GM23338 (cell line): ENCODE measurements around the gene ANKRD6. TPM values are rescaled to one million over a fixed set of nuclear protein-coding genes. Genes with fewer than 3 reads are reported as not detected.

ENCODE experiments used
- ATAC-seq: fragments of 200-7000 bp; cut with Tn5 transposase; 3 replicates; pipeline ENCODE4 v1.9.1; 2020
- DNase-seq: peaks from one replicate; pipeline ENCODE4 v3.0.0-alpha.2; 2015; ENCODE audit warnings: low spot score
- H2AFZ ChIP-seq: fragments of 200-600 bp; sonication (generic); 2 replicates; pipeline ENCODE4 v1.8.0; 2016; ENCODE audit warnings: antibody characterized with exemption, mild to moderate bottlenecking, moderate library complexity
- H3F3A ChIP-seq: fragments of 200-600 bp; sonication (generic); replicated peaks from 2 replicates; pipeline ENCODE4 v1.8.0; 2017; ENCODE audit warnings: antibody characterized with exemption, mixed run types, low read depth
- H3K27ac ChIP-seq: fragments of 200-600 bp; sonication (generic); 2 replicates; pipeline ENCODE4 v1.6.1; 2016; ENCODE audit warnings: low read depth
- H3K27me3 ChIP-seq: fragments of 200-600 bp; sonication (generic); 2 replicates; pipeline ENCODE4 v1.8.0; 2016; ENCODE audit warnings: mild to moderate bottlenecking, mixed run types, moderate library complexity; ENCODE audit not compliant: insufficient read depth
- H3K36me3 ChIP-seq: fragments of 200-600 bp; sonication (generic); 2 replicates; pipeline ENCODE4 v1.8.0; 2016; ENCODE audit warnings: mild to moderate bottlenecking; ENCODE audit not compliant: insufficient read depth
- H3K4me1 ChIP-seq: fragments of 200-600 bp; sonication (generic); 2 replicates; pipeline ENCODE4 v1.8.0; 2016; ENCODE audit warnings: mild to moderate bottlenecking, moderate library complexity; ENCODE audit not compliant: insufficient read depth
- H3K4me2 ChIP-seq: fragments of 200-600 bp; sonication (generic); 2 replicates; pipeline ENCODE4 v1.7.1; 2017; ENCODE audit warnings: mixed run types
- H3K4me3 ChIP-seq: fragments of 200-600 bp; sonication (generic); 2 replicates; pipeline ENCODE4 v1.6.1; 2016; ENCODE audit warnings: mixed run types
- H3K79me2 ChIP-seq: fragments of 200-600 bp; sonication (generic); replicated peaks from 2 replicates; pipeline ENCODE4 v1.8.0; 2017; ENCODE audit warnings: mild to moderate bottlenecking; ENCODE audit not compliant: insufficient read depth
- H3K9me2 ChIP-seq: fragments of 200-600 bp; sonication (generic); 2 replicates; pipeline ENCODE4 v1.8.0; 2017; ENCODE audit not compliant: insufficient read depth
- H4K20me1 ChIP-seq: fragments of 200-600 bp; sonication (generic); replicated peaks from 2 replicates; pipeline ENCODE4 v1.8.0; 2017; ENCODE audit warnings: mild to moderate bottlenecking; ENCODE audit not compliant: insufficient read depth
- H3K27ac Mint-ChIP-seq: 2 replicates; pipeline ENCODE4 v1.8.0; 2020; ENCODE audit warnings: inconsistent platforms, mild to moderate bottlenecking, moderate library complexity, mixed read lengths
- H3K27me3 Mint-ChIP-seq: 3 replicates; pipeline ENCODE4 v1.8.0; 2022; ENCODE audit warnings: low read depth, mild to moderate bottlenecking, moderate library complexity, mixed read lengths, inconsistent platforms; ENCODE audit not compliant: insufficient read depth, poor library complexity
- H3K36me3 Mint-ChIP-seq: 3 replicates; pipeline ENCODE4 v1.8.0; 2021; ENCODE audit warnings: low read depth, mild to moderate bottlenecking, inconsistent platforms, moderate library complexity, mixed read lengths
- H3K4me1 Mint-ChIP-seq: 3 replicates; pipeline ENCODE4 v1.8.0; 2020; ENCODE audit warnings: mild to moderate bottlenecking, inconsistent platforms, mixed read lengths
- H3K4me3 Mint-ChIP-seq: 3 replicates; pipeline ENCODE4 v1.8.0; 2021; ENCODE audit warnings: moderate library complexity, mild to moderate bottlenecking, inconsistent platforms, mixed read lengths
- H3K9me3 Mint-ChIP-seq: 3 replicates; pipeline ENCODE4 v1.8.0; 2020; ENCODE audit warnings: moderate library complexity, mild to moderate bottlenecking, inconsistent platforms, mixed read lengths
- CREB1 ChIP-seq: fragments of 250-450 bp; sonication (Bioruptor Pico); IDR thresholded peaks from 2 replicates; pipeline ENCODE4 v1.5.0; 2020; ENCODE audit warnings: low read depth, mild to moderate bottlenecking, moderate library complexity
- EZH2 ChIP-seq: fragments of 200-600 bp; sonication (generic); IDR thresholded peaks from one replicate; pipeline ENCODE4 v1.8.0; 2017; ENCODE audit warnings: antibody characterized with exemption, mild to moderate bottlenecking, low read depth; ENCODE audit not compliant: unreplicated experiment
- EZH2phosphoT487 ChIP-seq: fragments of 200-600 bp; sonication (generic); IDR thresholded peaks from one replicate; pipeline ENCODE4 v1.8.1; 2018; ENCODE audit warnings: antibody characterized with exemption; ENCODE audit not compliant: unreplicated experiment
- JUNB ChIP-seq: IDR thresholded peaks from one replicate; pipeline ENCODE4 v1.6.1; 2016; ENCODE audit warnings: antibody characterized with exemption; ENCODE audit not compliant: unreplicated experiment
- NANOG ChIP-seq: IDR thresholded peaks from 2 replicates; pipeline ENCODE4 v1.6.1; 2016; ENCODE audit warnings: antibody characterized with exemption, borderline replicate concordance
- POLR2AphosphoS5 ChIP-seq: IDR thresholded peaks from 2 replicates; pipeline ENCODE4 v1.6.1; 2016; ENCODE audit warnings: antibody characterized with exemption, low read depth
- STAT1 ChIP-seq: IDR thresholded peaks from one replicate; pipeline ENCODE4 v1.6.1; 2016; ENCODE audit warnings: antibody characterized with exemption; ENCODE audit not compliant: unreplicated experiment
- ZNF114 ChIP-seq: fragments of 250-450 bp; sonication (Bioruptor Pico); IDR thresholded peaks from 2 replicates; pipeline ENCODE4 v1.5.0; 2020; ENCODE audit warnings: mild to moderate bottlenecking, moderate library complexity
- ZNF331 ChIP-seq: fragments of 250-450 bp; sonication (Bioruptor Pico); IDR thresholded peaks from 2 replicates; pipeline ENCODE4 v1.5.0; 2020; ENCODE audit warnings: low read depth, mild to moderate bottlenecking, moderate library complexity
- polyA plus RNA-seq: library from polyadenylated mRNA; unstranded; fragments of >200 nt; fragmentation: Nextera tagmentation; extraction: Ambion mirVana; gene quantifications from 2 replicates; pipeline ENCODE4 v1.2.1, GENCODE V29; 2016
- total RNA-seq: library from RNA; depleted of rRNA; stranded (reverse); fragments of >200 nt; shearing (Covaris generic); gene quantifications from 2 replicates; pipeline ENCODE4 v1.2.3, GENCODE V29; 2014
- TF ChIP-seq, protein P1 (sequence below): IDR thresholded peaks from 2 replicates; pipeline ENCODE4 v1.6.1; 2016; ENCODE audit warnings: antibody characterized with exemption
- TF ChIP-seq, protein P2 (sequence below): fragments of 250-450 bp; sonication (Bioruptor Pico); IDR thresholded peaks from 2 replicates; pipeline ENCODE4 v1.5.0; 2020; ENCODE audit warnings: mild to moderate bottlenecking, moderate library complexity
- TF ChIP-seq, protein P3 (sequence below), 2 experiments: fragments of 200-600 bp in 1 of 2; sonication (generic) in 1 of 2; conservative IDR thresholded peaks; 2 replicates each; pipeline versions ENCODE4 v1.5.1 to v1.6.1; 2016 to 2017; ENCODE audit warnings: antibody characterized with exemption in 2 of 2, low read depth in 2 of 2, mild to moderate bottlenecking in 2 of 2, moderate library complexity in 1 of 2
- TF ChIP-seq, protein P4 (sequence below): IDR thresholded peaks from one replicate; pipeline ENCODE4 v1.6.1; 2018; ENCODE audit warnings: antibody characterized with exemption; ENCODE audit not compliant: unreplicated experiment

Gene ANKRD6
- total and polyA plus RNA-seq, 2 experiments from 2014 or later = 3.2 to 9.2 TPM

DNA sequence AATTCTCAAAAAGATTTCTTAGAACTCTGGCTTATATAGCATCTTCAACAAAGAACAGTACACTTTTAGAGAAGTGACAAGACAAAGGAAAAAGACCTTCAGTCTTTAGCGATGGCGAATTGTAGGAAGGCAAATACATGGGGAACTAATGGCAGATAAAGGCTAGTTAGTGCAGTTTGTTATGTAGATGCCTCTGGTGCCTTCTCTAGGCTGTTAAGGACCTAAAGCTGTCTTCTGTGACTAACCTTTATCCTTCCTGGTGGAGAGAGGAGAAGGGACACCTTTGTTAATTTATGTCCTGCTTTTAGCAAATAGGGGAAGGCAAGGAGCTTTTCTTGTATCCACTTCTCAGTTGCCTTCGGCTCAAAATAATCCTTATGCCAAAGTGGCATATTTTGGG is 7.2 kb downstream of the ANKRD6 start:
- DNase-seq (peak; percentile 33), ATAC-seq (peak; percentile 80)
- no peak overlapping the region for H3K27ac Mint-ChIP-seq
- TF ChIP-seq NANOG (no peak), ZNF114 (CRISPR knock-in tag) (no peak), CREB1 (CRISPR knock-in tag) (no peak), STAT1 (no peak), EZH2phosphoT487 (no peak), ZNF331 (CRISPR knock-in tag) (no peak), JUNB (no peak), POLR2AphosphoS5 (no peak), EZH2 (no peak)
- TF ChIP-seq, protein P1, sequence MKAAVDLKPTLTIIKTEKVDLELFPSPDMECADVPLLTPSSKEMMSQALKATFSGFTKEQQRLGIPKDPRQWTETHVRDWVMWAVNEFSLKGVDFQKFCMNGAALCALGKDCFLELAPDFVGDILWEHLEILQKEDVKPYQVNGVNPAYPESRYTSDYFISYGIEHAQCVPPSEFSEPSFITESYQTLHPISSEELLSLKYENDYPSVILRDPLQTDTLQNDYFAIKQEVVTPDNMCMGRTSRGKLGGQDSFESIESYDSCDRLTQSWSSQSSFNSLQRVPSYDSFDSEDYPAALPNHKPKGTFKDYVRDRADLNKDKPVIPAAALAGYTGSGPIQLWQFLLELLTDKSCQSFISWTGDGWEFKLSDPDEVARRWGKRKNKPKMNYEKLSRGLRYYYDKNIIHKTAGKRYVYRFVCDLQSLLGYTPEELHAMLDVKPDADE = no peak
- TF ChIP-seq, protein P2, sequence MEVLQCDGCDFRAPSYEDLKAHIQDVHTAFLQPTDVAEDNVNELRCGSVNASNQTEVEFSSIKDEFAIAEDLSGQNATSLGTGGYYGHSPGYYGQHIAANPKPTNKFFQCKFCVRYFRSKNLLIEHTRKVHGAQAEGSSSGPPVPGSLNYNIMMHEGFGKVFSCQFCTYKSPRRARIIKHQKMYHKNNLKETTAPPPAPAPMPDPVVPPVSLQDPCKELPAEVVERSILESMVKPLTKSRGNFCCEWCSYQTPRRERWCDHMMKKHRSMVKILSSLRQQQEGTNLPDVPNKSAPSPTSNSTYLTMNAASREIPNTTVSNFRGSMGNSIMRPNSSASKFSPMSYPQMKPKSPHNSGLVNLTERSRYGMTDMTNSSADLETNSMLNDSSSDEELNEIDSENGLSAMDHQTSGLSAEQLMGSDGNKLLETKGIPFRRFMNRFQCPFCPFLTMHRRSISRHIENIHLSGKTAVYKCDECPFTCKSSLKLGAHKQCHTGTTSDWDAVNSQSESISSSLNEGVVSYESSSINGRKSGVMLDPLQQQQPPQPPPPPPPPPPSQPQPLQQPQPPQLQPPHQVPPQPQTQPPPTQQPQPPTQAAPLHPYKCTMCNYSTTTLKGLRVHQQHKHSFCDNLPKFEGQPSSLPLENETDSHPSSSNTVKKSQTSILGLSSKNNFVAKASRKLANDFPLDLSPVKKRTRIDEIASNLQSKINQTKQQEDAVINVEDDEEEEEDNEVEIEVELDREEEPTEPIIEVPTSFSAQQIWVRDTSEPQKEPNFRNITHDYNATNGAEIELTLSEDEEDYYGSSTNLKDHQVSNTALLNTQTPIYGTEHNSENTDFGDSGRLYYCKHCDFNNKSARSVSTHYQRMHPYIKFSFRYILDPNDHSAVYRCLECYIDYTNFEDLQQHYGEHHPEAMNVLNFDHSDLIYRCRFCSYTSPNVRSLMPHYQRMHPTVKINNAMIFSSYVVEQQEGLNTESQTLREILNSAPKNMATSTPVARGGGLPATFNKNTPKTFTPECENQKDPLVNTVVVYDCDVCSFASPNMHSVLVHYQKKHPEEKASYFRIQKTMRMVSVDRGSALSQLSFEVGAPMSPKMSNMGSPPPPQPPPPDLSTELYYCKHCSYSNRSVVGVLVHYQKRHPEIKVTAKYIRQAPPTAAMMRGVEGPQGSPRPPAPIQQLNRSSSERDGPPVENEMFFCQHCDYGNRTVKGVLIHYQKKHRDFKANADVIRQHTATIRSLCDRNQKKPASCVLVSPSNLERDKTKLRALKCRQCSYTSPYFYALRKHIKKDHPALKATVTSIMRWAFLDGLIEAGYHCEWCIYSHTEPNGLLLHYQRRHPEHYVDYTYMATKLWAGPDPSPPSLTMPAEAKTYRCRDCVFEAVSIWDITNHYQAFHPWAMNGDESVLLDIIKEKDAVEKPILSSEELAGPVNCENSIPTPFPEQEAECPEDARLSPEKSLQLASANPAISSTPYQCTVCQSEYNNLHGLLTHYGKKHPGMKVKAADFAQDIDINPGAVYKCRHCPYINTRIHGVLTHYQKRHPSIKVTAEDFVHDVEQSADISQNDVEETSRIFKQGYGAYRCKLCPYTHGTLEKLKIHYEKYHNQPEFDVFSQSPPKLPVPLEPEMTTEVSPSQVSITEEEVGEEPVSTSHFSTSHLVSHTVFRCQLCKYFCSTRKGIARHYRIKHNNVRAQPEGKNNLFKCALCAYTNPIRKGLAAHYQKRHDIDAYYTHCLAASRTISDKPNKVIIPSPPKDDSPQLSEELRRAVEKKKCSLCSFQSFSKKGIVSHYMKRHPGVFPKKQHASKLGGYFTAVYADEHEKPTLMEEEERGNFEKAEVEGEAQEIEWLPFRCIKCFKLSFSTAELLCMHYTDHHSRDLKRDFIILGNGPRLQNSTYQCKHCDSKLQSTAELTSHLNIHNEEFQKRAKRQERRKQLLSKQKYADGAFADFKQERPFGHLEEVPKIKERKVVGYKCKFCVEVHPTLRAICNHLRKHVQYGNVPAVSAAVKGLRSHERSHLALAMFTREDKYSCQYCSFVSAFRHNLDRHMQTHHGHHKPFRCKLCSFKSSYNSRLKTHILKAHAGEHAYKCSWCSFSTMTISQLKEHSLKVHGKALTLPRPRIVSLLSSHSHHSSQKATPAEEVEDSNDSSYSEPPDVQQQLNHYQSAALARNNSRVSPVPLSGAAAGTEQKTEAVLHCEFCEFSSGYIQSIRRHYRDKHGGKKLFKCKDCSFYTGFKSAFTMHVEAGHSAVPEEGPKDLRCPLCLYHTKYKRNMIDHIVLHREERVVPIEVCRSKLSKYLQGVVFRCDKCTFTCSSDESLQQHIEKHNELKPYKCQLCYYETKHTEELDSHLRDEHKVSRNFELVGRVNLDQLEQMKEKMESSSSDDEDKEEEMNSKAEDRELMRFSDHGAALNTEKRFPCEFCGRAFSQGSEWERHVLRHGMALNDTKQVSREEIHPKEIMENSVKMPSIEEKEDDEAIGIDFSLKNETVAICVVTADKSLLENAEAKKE = no peak
- TF ChIP-seq, protein P3, sequence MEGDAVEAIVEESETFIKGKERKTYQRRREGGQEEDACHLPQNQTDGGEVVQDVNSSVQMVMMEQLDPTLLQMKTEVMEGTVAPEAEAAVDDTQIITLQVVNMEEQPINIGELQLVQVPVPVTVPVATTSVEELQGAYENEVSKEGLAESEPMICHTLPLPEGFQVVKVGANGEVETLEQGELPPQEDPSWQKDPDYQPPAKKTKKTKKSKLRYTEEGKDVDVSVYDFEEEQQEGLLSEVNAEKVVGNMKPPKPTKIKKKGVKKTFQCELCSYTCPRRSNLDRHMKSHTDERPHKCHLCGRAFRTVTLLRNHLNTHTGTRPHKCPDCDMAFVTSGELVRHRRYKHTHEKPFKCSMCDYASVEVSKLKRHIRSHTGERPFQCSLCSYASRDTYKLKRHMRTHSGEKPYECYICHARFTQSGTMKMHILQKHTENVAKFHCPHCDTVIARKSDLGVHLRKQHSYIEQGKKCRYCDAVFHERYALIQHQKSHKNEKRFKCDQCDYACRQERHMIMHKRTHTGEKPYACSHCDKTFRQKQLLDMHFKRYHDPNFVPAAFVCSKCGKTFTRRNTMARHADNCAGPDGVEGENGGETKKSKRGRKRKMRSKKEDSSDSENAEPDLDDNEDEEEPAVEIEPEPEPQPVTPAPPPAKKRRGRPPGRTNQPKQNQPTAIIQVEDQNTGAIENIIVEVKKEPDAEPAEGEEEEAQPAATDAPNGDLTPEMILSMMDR (conservative IDR thresholded peaks at IDR 0.05; ENCODE audit: low read depth in 2 of 2) = no peak
- TF ChIP-seq, protein P4, sequence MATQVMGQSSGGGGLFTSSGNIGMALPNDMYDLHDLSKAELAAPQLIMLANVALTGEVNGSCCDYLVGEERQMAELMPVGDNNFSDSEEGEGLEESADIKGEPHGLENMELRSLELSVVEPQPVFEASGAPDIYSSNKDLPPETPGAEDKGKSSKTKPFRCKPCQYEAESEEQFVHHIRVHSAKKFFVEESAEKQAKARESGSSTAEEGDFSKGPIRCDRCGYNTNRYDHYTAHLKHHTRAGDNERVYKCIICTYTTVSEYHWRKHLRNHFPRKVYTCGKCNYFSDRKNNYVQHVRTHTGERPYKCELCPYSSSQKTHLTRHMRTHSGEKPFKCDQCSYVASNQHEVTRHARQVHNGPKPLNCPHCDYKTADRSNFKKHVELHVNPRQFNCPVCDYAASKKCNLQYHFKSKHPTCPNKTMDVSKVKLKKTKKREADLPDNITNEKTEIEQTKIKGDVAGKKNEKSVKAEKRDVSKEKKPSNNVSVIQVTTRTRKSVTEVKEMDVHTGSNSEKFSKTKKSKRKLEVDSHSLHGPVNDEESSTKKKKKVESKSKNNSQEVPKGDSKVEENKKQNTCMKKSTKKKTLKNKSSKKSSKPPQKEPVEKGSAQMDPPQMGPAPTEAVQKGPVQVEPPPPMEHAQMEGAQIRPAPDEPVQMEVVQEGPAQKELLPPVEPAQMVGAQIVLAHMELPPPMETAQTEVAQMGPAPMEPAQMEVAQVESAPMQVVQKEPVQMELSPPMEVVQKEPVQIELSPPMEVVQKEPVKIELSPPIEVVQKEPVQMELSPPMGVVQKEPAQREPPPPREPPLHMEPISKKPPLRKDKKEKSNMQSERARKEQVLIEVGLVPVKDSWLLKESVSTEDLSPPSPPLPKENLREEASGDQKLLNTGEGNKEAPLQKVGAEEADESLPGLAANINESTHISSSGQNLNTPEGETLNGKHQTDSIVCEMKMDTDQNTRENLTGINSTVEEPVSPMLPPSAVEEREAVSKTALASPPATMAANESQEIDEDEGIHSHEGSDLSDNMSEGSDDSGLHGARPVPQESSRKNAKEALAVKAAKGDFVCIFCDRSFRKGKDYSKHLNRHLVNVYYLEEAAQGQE = no peak
- peaks cover 11% of the 10 kb centered on the region for H3K4me1 Mint-ChIP-seq
- Histone ChIP-seq H3F3A (no peaks in the 10 kb centered on the region), H3K27ac (no peak overlapping the region), H3K4me3 (no peak overlapping the region), H3K79me2 (no peaks in the 10 kb centered on the region), H4K20me1 (no peaks in the 10 kb centered on the region; the same call in 1 of the 2 replicates), H2AFZ (no peak overlapping the region), H3K27me3 (peaks cover 20% of the 10 kb centered on the region; the same call in 1 of the 2 replicates), H3K9me2 (no peaks in the 10 kb centered on the region), H3K4me2 (no peak overlapping the region), H3K4me1 (peaks cover 8% of the 10 kb centered on the region), H3K36me3 (no peaks in the 10 kb centered on the region)
- H3K4me3 Mint-ChIP-seq = no peak overlapping the region
- H3K9me3 Mint-ChIP-seq = peaks cover 4% of the 10 kb centered on the region; the same call in 1 of the 3 replicates
- no peaks in the 10 kb centered on the region for H3K27me3 Mint-ChIP-seq
- H3K36me3 Mint-ChIP-seq = peaks cover 3% of the 10 kb centered on the region; the same call in 1 of the 3 replicates
